GM23248 (cell line): ENCODE results near the gene EGR4.

Source experiments
- EZH2 ChIP-seq: fragments of 200-600 bp; sonication (generic); IDR thresholded peaks from 2 replicates; pipeline ENCODE4 v1.6.1; 2018; ENCODE audit warnings: antibody characterized with exemption, mild to moderate bottlenecking; ENCODE audit not compliant: insufficient read depth, poor library complexity, severe bottlenecking
- EZH2phosphoT487 ChIP-seq: fragments of 200-600 bp; sonication (generic); IDR thresholded peaks from 2 replicates; pipeline ENCODE4 v1.6.1; 2018; ENCODE audit warnings: antibody characterized with exemption, moderate library complexity, mild to moderate bottlenecking, low read depth; ENCODE audit not compliant: insufficient read depth

- TF ChIP-seq EZH2 (no peak), EZH2phosphoT487 (no peak)
Observed at GRCh38 chr2:73255907-73256617, 37.3 kb downstream of the EGR4 start.
